Upper lobe of left lung (tissue), 4 donors: ENCODE results near the gene PCARE.

Source experiments
- EP300 ChIP-seq, 4 donors: sonication (generic); formaldehyde crosslinking; IDR thresholded peaks; one replicate each; pipeline ENCODE4 v1.5.1; 2017; ENCODE audit warnings: antibody characterized with exemption in 4 of 4, control low read depth in 2 of 4
- TF ChIP-seq, protein P1 (sequence below), 6 experiments: fragments of 450-650 bp in 4 of 6; fragments of 200-600 bp in 2 of 6; sonication (generic) in 2 of 6; IDR thresholded peaks; one replicate each; pipeline ENCODE4 v1.5.1; 2016 to 2019; ENCODE audit warnings: antibody characterized with exemption in 6 of 6

DNA sequence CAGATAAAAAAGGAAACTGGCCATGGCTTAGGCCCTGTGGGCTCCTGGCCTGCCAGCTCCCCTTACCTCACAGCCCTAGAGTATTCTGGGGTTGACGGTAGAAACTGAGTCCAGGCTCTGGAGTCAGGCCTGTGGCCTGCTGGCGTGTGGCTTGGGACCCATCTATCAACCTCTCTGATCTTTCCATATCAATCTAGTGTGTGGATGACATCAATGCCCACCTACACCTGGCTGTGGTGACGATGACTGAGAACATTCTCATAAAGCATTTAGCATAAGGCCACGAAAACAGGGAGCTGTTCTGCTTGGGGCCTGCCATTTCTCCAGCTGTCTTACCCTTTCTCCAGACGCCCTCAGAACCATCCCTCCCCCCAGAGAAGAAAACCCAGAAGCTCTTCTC is 17.9 kb downstream of the PCARE start:
- TF ChIP-seq, protein P1, sequence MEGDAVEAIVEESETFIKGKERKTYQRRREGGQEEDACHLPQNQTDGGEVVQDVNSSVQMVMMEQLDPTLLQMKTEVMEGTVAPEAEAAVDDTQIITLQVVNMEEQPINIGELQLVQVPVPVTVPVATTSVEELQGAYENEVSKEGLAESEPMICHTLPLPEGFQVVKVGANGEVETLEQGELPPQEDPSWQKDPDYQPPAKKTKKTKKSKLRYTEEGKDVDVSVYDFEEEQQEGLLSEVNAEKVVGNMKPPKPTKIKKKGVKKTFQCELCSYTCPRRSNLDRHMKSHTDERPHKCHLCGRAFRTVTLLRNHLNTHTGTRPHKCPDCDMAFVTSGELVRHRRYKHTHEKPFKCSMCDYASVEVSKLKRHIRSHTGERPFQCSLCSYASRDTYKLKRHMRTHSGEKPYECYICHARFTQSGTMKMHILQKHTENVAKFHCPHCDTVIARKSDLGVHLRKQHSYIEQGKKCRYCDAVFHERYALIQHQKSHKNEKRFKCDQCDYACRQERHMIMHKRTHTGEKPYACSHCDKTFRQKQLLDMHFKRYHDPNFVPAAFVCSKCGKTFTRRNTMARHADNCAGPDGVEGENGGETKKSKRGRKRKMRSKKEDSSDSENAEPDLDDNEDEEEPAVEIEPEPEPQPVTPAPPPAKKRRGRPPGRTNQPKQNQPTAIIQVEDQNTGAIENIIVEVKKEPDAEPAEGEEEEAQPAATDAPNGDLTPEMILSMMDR (IDR thresholded peaks at IDR 0.05): no peak
- TF ChIP-seq EP300 (IDR thresholded peaks at IDR 0.05): no peak
